ENCODE results near the gene CAPN13. TPM values are rescaled to one million over a fixed set of nuclear protein-coding genes. Genes with fewer than 3 reads are reported as not detected.

CAPN13 gene
- total RNA-seq, 1 experiment from 2014 or later: 5.7 TPM

GRCh38 chr2:30777661-30778505, 29.4 kb downstream of the CAPN13 start:
- H3K4me2 ChIP-seq (ENCODE audit: insufficient read depth, insufficient read length, low read length): no peak overlapping the region
- no peak overlapping the region for H2BK15ac ChIP-seq (ENCODE audit: low read depth, low read length)
- no peaks in the 10 kb centered on the region for H3K27me3 ChIP-seq (ENCODE audit: insufficient read depth, low read length)
- no peak overlapping the region for H4K5ac ChIP-seq (ENCODE audit: insufficient read length, low read depth, low read length)
- no peaks in the 10 kb centered on the region for H3K79me1 ChIP-seq (ENCODE audit: insufficient read depth, low read depth, low read length, poor library complexity, severe bottlenecking)
- H4K20me1 ChIP-seq (ENCODE audit: control insufficient read depth, insufficient read depth, insufficient read length): no peaks in the 10 kb centered on the region
- H3K4ac ChIP-seq (ENCODE audit: low read depth, low read length): no peak overlapping the region
- H4K8ac ChIP-seq (replicated peaks; ENCODE audit: insufficient read length, low read depth, low read length): no peak overlapping the region
- no peak overlapping the region for H2BK120ac ChIP-seq (ENCODE audit: low read depth, low read length, poor library complexity, severe bottlenecking)
- Mint-ChIP-seq H3K4me3 (no peak overlapping the region; a peak in 1 of 5 replicates), H3K27me3 (ENCODE audit: low read depth) (no peaks in the 10 kb centered on the region), H3K36me3 (ENCODE audit: insufficient read depth in 1 of 3, low read depth in 3 of 3) (no peaks in the 10 kb centered on the region), H3K9me3 (no peaks in the 10 kb centered on the region), H3K27ac (no peak overlapping the region), H3K4me1 (no peaks in the 10 kb centered on the region)
- DNase-seq: peak; percentile 9
- H3K9ac ChIP-seq (ENCODE audit: extremely low read depth, insufficient read length, low read length): no peak overlapping the region
- no peak for TF ChIP-seq CTCF (conservative IDR thresholded peaks at IDR 0.05)
- no peak overlapping the region for H4K91ac ChIP-seq (ENCODE audit: insufficient read length, low read depth, low read length)
- H3T11ph ChIP-seq (ENCODE audit: low read length): no peak overlapping the region
- no peak overlapping the region for H2BK20ac ChIP-seq (ENCODE audit: low read depth, low read length, poor library complexity, severe bottlenecking)
- H3K9me3 ChIP-seq (ENCODE audit: control insufficient read depth, low read depth, low read length): no peaks in the 10 kb centered on the region
- no peak overlapping the region for H2BK5ac ChIP-seq (ENCODE audit: insufficient read length, low read length)
- H2BK12ac ChIP-seq (ENCODE audit: insufficient read length, low read depth, low read length): no peak overlapping the region
- no peak overlapping the region for H3K18ac ChIP-seq (ENCODE audit: insufficient read length, low read depth, low read length)
- H3K14ac ChIP-seq (ENCODE audit: insufficient read depth, low read length): no peak overlapping the region
- H2AFZ ChIP-seq (ENCODE audit: low read length): no peak overlapping the region
- no peak overlapping the region for H2AK5ac ChIP-seq (ENCODE audit: insufficient read length, low read length)
- no peak overlapping the region for H3K27ac ChIP-seq (ENCODE audit: insufficient read length, low read depth, low read length)
- no CpG with 5 or more reads among the region's 12 CpGs for WGBS (ENCODE audit: extremely low coverage, insufficient read length, low lambda C conversion rate)
- H3K56ac ChIP-seq (ENCODE audit: insufficient read length, low read depth, low read length): no peak overlapping the region
- H3K23me2 ChIP-seq (ENCODE audit: insufficient read length, low read depth, low read length, poor library complexity, severe bottlenecking): no peaks in the 10 kb centered on the region
- no peak overlapping the region for H3K23ac ChIP-seq (ENCODE audit: insufficient read length, low read depth, low read length)
- no peaks in the 10 kb centered on the region for H3K4me1 ChIP-seq (ENCODE audit: insufficient read depth, low read length)
- no peaks in the 10 kb centered on the region for H3K79me2 ChIP-seq (ENCODE audit: insufficient read depth, low read length)
